GM18861 (cell line): ENCODE data around the gene FAM216B.
"Not testable (repeated sequence)": the region's sequence is repeated elsewhere in the genome, so short reads cannot be mapped to it uniquely, and the experiment has no call there.

ENCODE experiments used
- ATAC-seq: cut with Tn5 transposase; IDR thresholded peaks from one replicate; pipeline ENCODE4 v1.9.1; 2021; ENCODE audit not compliant: unreplicated experiment

Gene FAM216B

GRCh38 chr13:42780044-42780443 is 1.3 kb upstream of the FAM216B start:
- ATAC-seq, result no peak

GRCh38 chr13:42786715-42787114 is 5.3 kb downstream of the FAM216B start:
- ATAC-seq, result no peak

- ATAC-seq, result no peak
These were observed 7.2 kb downstream of the FAM216B start for GRCh38 chr13:42788601-42789000.

- no peak for ATAC-seq
These were observed 10.8 kb downstream of the FAM216B start for GRCh38 chr13:42792154-42792553.

GRCh38 chr13:42794577-42795275 is 13.3 kb downstream of the FAM216B start:
- ATAC-seq, result no peak

- ATAC-seq, result no peak
These were observed 14.3 kb downstream of the FAM216B start for GRCh38 chr13:42795666-42796065.

GRCh38 chr13:42796747-42797356 is 15.5 kb downstream of the FAM216B start:
- no peak for ATAC-seq

- ATAC-seq, result no peak
These were observed 16.7 kb downstream of the FAM216B start for GRCh38 chr13:42798118-42798517.

GRCh38 chr13:42800109-42800643 is 18.8 kb downstream of the FAM216B start:
- ATAC-seq, result no peak

GRCh38 chr13:42803563-42804204 is 22.3 kb downstream of the FAM216B start:
- no peak for ATAC-seq

- no peak for ATAC-seq
These were observed 23.0 kb downstream of the FAM216B start for GRCh38 chr13:42804244-42804874.

GRCh38 chr13:42807241-42807640 is 25.9 kb downstream of the FAM216B start:
- ATAC-seq, result no peak

GRCh38 chr13:42807866-42808265 is 26.5 kb downstream of the FAM216B start:
- ATAC-seq, result no peak

- ATAC-seq, result no peak
These were observed 27.1 kb downstream of the FAM216B start for GRCh38 chr13:42808341-42808940.

- no peak for ATAC-seq
These were observed 30.9 kb downstream of the FAM216B start for GRCh38 chr13:42812316-42812715.

- no peak for ATAC-seq
These were observed 33.5 kb downstream of the FAM216B start for GRCh38 chr13:42814868-42815267.

- no peak for ATAC-seq
These were observed 34.3 kb downstream of the FAM216B start for GRCh38 chr13:42815681-42816080.

GRCh38 chr13:42816538-42816937 is 35.2 kb downstream of the FAM216B start:
- no peak for ATAC-seq

- not testable (repeated sequence) for ATAC-seq
These were observed 38.3 kb downstream of the FAM216B start for GRCh38 chr13:42819687-42820086.

- ATAC-seq, result no peak
These were observed 39.1 kb downstream of the FAM216B start for GRCh38 chr13:42820451-42820850.

GRCh38 chr13:42821437-42821836 is 40.1 kb downstream of the FAM216B start:
- no peak for ATAC-seq
